A673 (cell line): ENCODE measurements around the gene NHEJ1. TPM values are rescaled to one million over a fixed set of nuclear protein-coding genes. Genes with fewer than 3 reads are reported as not detected.

Source experiments
- BruUV-seq: library from RNA; stranded (reverse); fragments of 400-500 nt; replicated peaks from 2 replicates; lab custom pipeline; 2021; lab: Mats Ljungman, UMichigan
- CTCF ChIA-PET: fragments of 300-600 bp; sonication (Branson Sonifier 250); formaldehyde crosslinking; loops from one replicate; lab custom pipeline; 2022; ENCODE audit warnings: antibody characterized with exemption; lab: Charles Lee
- POLR2A ChIA-PET: fragments of 300-600 bp; sonication (Branson Sonifier 250); formaldehyde crosslinking; loops from one replicate; lab custom pipeline; 2022; ENCODE audit warnings: antibody characterized with exemption; ENCODE audit not compliant: low non-redundant PET; lab: Charles Lee
- DNase-seq: peaks from one replicate; pipeline ENCODE4 v3.0.0-alpha.2; 2015; ENCODE audit warnings: low spot score
- H3K27ac ChIP-seq: fragments of 200-600 bp; sonication (generic); 2 replicates; pipeline ENCODE4 v1.5.1; 2016; ENCODE audit warnings: mixed run types, low read depth, mild to moderate bottlenecking, mixed read lengths, antibody characterized with exemption, low read length; ENCODE audit not compliant: poor library complexity, severe bottlenecking
- H3K27me3 ChIP-seq: fragments of 200-600 bp; sonication (generic); replicated peaks from 2 replicates; pipeline ENCODE4 v1.6.1; 2017; ENCODE audit warnings: mixed run types, low read depth, mild to moderate bottlenecking, mixed read lengths, antibody characterized with exemption, low read length; ENCODE audit not compliant: insufficient read depth, poor library complexity
- H3K36me3 ChIP-seq: fragments of 200-600 bp; sonication (generic); 2 replicates; pipeline ENCODE4 v1.6.1; 2016; ENCODE audit warnings: mixed run types, mild to moderate bottlenecking, mixed read lengths, antibody characterized with exemption, low read length; ENCODE audit not compliant: insufficient read depth, poor library complexity, severe bottlenecking
- H3K4me1 ChIP-seq: fragments of 200-600 bp; sonication (generic); 2 replicates; pipeline ENCODE4 v1.6.1; 2017; ENCODE audit warnings: mixed run types, mild to moderate bottlenecking, mixed read lengths, antibody characterized with exemption, low read length; ENCODE audit not compliant: insufficient read depth, poor library complexity, severe bottlenecking
- H3K4me3 ChIP-seq: fragments of 200-600 bp; sonication (generic); 2 replicates; pipeline ENCODE4 v1.5.1; 2016; ENCODE audit warnings: low read depth, mixed run types, mild to moderate bottlenecking, mixed read lengths, low read length; ENCODE audit not compliant: poor library complexity, severe bottlenecking
- H3K9me3 ChIP-seq: fragments of 200-600 bp; sonication (generic); 2 replicates; pipeline ENCODE4 v1.6.1; 2016; ENCODE audit warnings: mixed run types, low read depth, mild to moderate bottlenecking, mixed read lengths, antibody characterized with exemption, low read length; ENCODE audit not compliant: poor library complexity, severe bottlenecking
- CTCF ChIP-seq: fragments of 300-800, 200-600 bp; sonication (generic); conservative IDR thresholded peaks from 2 replicates; pipeline ENCODE4 v1.5.1; 2017; ENCODE audit warnings: low read depth, mild to moderate bottlenecking, antibody characterized with exemption, low read length, moderate library complexity, mixed read lengths
- EZH2 ChIP-seq: fragments of 200-600 bp; sonication (generic); IDR thresholded peaks from 2 replicates; pipeline ENCODE4 v1.6.1; 2017; ENCODE audit warnings: borderline replicate concordance, low read depth, mild to moderate bottlenecking, mixed read lengths, antibody characterized with exemption, low read length; ENCODE audit not compliant: poor library complexity, severe bottlenecking
- intact Hi-C: fragments of 100-400 bp; cut with micrococcal nuclease; formaldehyde crosslinking; loops from one replicate; pipeline ENCODE4 v1.10.0; 2022; ENCODE audit not compliant: unreplicated experiment
- total RNA-seq: library from RNA; stranded (reverse); gene quantifications from 2 replicates; pipeline ENCODE4 v1.2.3, GENCODE V29; 2021

The NHEJ1 gene
- total RNA-seq, 1 experiment from 2014 or later = 18.0 TPM

GRCh38 chr2:219112062-219112406 is 48.6 kb downstream of the NHEJ1 start:
- TF ChIP-seq CTCF (no peak), EZH2 (no peak)
- Histone ChIP-seq H3K4me3 (no peak overlapping the region), H3K36me3 (no peaks in the 10 kb centered on the region), H3K9me3 (no peaks in the 10 kb centered on the region), H3K27ac (no peak overlapping the region), H3K4me1 (no peaks in the 10 kb centered on the region), H3K27me3 (no peaks in the 10 kb centered on the region)
- no TSS peak for BruUV-seq
- ChIA-PET CTCF (interaction anchor here (1.1 kb wide), 1 partner anchor 37 kb away, joined by 4 read pairs; no protein-coding TSS in a partner anchor), POLR2A (no interaction called here)
- DNase-seq = no peak
- intact Hi-C loops = no loop called here

GRCh38 chr2:219111375-219112061 is 49.1 kb downstream of the NHEJ1 start:
- Histone ChIP-seq H3K27me3 (no peaks in the 10 kb centered on the region), H3K27ac (no peak overlapping the region), H3K4me3 (no peak overlapping the region), H3K4me1 (no peaks in the 10 kb centered on the region), H3K9me3 (no peaks in the 10 kb centered on the region), H3K36me3 (no peaks in the 10 kb centered on the region)
- TF ChIP-seq EZH2 = no peak
- no peak for TF ChIP-seq CTCF
- BruUV-seq = no TSS peak
- CTCF ChIA-PET = interaction anchor here (0.9 to 1.1 kb wide), 2 partner anchors 37 to 43 kb away, joined by 3 to 4 read pairs; no protein-coding TSS in a partner anchor
- intact Hi-C loops = no loop called here
- DNase-seq = no peak
- POLR2A ChIA-PET = no interaction called here

GRCh38 chr2:219109471-219109870 is 51.1 kb downstream of the NHEJ1 start:
- intact Hi-C loops = no loop called here
- POLR2A ChIA-PET = no interaction called here

More at GRCh38 chr2:219109471-219109870, 51.1 kb downstream of the NHEJ1 start:
- TF ChIP-seq EZH2 (no peak), CTCF (no peak)
- CTCF ChIA-PET = interaction anchor here (1.5 kb wide), 1 partner anchor 80 kb away, joined by 3 read pairs; no protein-coding TSS in a partner anchor
- Histone ChIP-seq H3K4me1 (no peaks in the 10 kb centered on the region), H3K4me3 (no peak overlapping the region), H3K27me3 (no peaks in the 10 kb centered on the region), H3K9me3 (no peaks in the 10 kb centered on the region), H3K36me3 (no peaks in the 10 kb centered on the region), H3K27ac (no peak overlapping the region)
- DNase-seq = no peak
- no TSS peak for BruUV-seq
